HepG2 (cell line): ENCODE results near the gene ZNF79. TPM values are rescaled to one million over a fixed set of nuclear protein-coding genes. Genes with fewer than 3 reads are reported as not detected.

Experiments
- EZH2 ChIP-seq: conservative IDR thresholded peaks from 2 replicates; pipeline ENCODE4 v1.6.1; 2012; ENCODE audit warnings: mild to moderate bottlenecking, low read depth, low read length, moderate library complexity
- FOXM1 ChIP-seq: sonication (generic); formaldehyde crosslinking; IDR thresholded peaks from 2 replicates; pipeline ENCODE4 v1.5.0; 2020; ENCODE audit warnings: missing genetic modification reagents
- HCFC1 ChIP-seq: fragments of 150-350 bp; IDR thresholded peaks from 2 replicates; pipeline ENCODE4 v1.6.1; 2014; ENCODE audit warnings: low read depth, low read length
- KAT2B ChIP-seq: fragments of 150-350 bp; IDR thresholded peaks from 2 replicates; pipeline ENCODE4 v1.6.1; 2014; ENCODE audit warnings: low read depth, low read length, borderline replicate concordance
- MAFK ChIP-seq, 2 experiments: IDR thresholded peaks in 1 of 2; conservative IDR thresholded peaks in 1 of 2; 2 replicates each; pipeline ENCODE4 v1.6.1; 2011; ENCODE audit warnings: improper control_type of control experiment in 2 of 2, low read length in 2 of 2
- NKX3-1 ChIP-seq: sonication (generic); formaldehyde crosslinking; IDR thresholded peaks from 2 replicates; pipeline ENCODE4 v1.5.0; 2020; ENCODE audit warnings: missing genetic modification reagents
- PLRG1 ChIP-seq: fragments of 450-650 bp; conservative IDR thresholded peaks from 2 replicates; pipeline ENCODE4 v1.6.1; 2016
- RCOR2 ChIP-seq: IDR thresholded peaks from 2 replicates; pipeline ENCODE4 v1.6.1; 2016; ENCODE audit warnings: missing biosample characterization, missing genetic modification reagents
- SIX4 ChIP-seq: sonication (generic); formaldehyde crosslinking; IDR thresholded peaks from 2 replicates; pipeline ENCODE4 v1.4.0; 2020; ENCODE audit warnings: missing genetic modification reagents
- SSRP1 ChIP-seq: IDR thresholded peaks from 2 replicates; pipeline ENCODE4 v1.6.1; 2016; ENCODE audit warnings: control low read depth
- TCF12 ChIP-seq, 2 experiments: fragments of 450-650 bp in 1 of 2; sonication (generic) in 1 of 2; formaldehyde crosslinking in 1 of 2; IDR thresholded peaks; 2 replicates each; pipeline versions ENCODE4 v1.6.1 to v1.8.0; 2017 to 2022; ENCODE audit warnings: antibody characterized with exemption in 1 of 2, mild to moderate bottlenecking in 1 of 2, missing genetic modification reagents in 1 of 2, moderate library complexity in 1 of 2
- ZNF180 ChIP-seq: sonication (generic); formaldehyde crosslinking; IDR thresholded peaks from 2 replicates; pipeline ENCODE4 v1.4.0; 2020; ENCODE audit warnings: low read depth, missing genetic modification reagents, borderline replicate concordance
- ZNF225 ChIP-seq: sonication (generic); formaldehyde crosslinking; IDR thresholded peaks from 2 replicates; pipeline ENCODE4 v1.4.0; 2020; ENCODE audit warnings: mild to moderate bottlenecking, missing genetic modification reagents
- ZNF335 ChIP-seq: sonication (generic); formaldehyde crosslinking; IDR thresholded peaks from 2 replicates; pipeline ENCODE4 v1.4.0; 2020; ENCODE audit warnings: missing genetic modification reagents
- ZNF33A ChIP-seq: sonication (generic); formaldehyde crosslinking; IDR thresholded peaks from 2 replicates; pipeline ENCODE4 v1.5.1; 2020; ENCODE audit warnings: missing genetic modification reagents, mild to moderate bottlenecking, moderate library complexity, borderline replicate concordance
- ZNF451 ChIP-seq: sonication (generic); formaldehyde crosslinking; IDR thresholded peaks from 2 replicates; pipeline ENCODE4 v1.5.0; 2020; ENCODE audit warnings: mild to moderate bottlenecking, missing genetic modification reagents
- ZNF543 ChIP-seq: sonication (generic); formaldehyde crosslinking; IDR thresholded peaks from 2 replicates; pipeline ENCODE4 v1.4.0; 2020; ENCODE audit warnings: mild to moderate bottlenecking, missing genetic modification reagents
- ZNF558 ChIP-seq: sonication (generic); formaldehyde crosslinking; IDR thresholded peaks from 2 replicates; pipeline ENCODE4 v1.9.0; 2022; ENCODE audit warnings: mild to moderate bottlenecking, missing genetic modification reagents, borderline replicate concordance
- ZNF670 ChIP-seq: sonication (generic); formaldehyde crosslinking; IDR thresholded peaks from 2 replicates; pipeline ENCODE4 v1.8.0; 2022; ENCODE audit warnings: mild to moderate bottlenecking, missing genetic modification reagents, borderline replicate concordance
- ZNF709 ChIP-seq: sonication (generic); formaldehyde crosslinking; IDR thresholded peaks from 2 replicates; pipeline ENCODE4 v1.5.0; 2020; ENCODE audit warnings: mild to moderate bottlenecking, missing genetic modification reagents
- ZSCAN22 ChIP-seq: sonication (generic); formaldehyde crosslinking; IDR thresholded peaks from 2 replicates; pipeline ENCODE4 v1.4.0; 2020; ENCODE audit warnings: mild to moderate bottlenecking, missing genetic modification reagents
- ZSCAN25 ChIP-seq: sonication (generic); formaldehyde crosslinking; IDR thresholded peaks from 2 replicates; pipeline ENCODE4 v1.8.0; 2022; ENCODE audit warnings: mild to moderate bottlenecking, missing genetic modification reagents
- polyA plus RNA-seq, 8 experiments: library from polyadenylated mRNA; depleted of rRNA in 3 of 8; stranded (reverse) in 7 of 8; unstranded in 1 of 8; fragments of >200 nt; fragmentation: Illumina TruSeq in 4 of 8; extraction: Trizol in 4 of 8; gene quantifications; 2 replicates each; pipeline versions ENCODE4 v1.2.1 to v1.2.3, GENCODE V29; 2011 to 2016; ENCODE audit warnings: low read depth in 4 of 8, missing spikeins in 1 of 8, mixed read lengths in 1 of 8; ENCODE audit not compliant: insufficient read depth in 1 of 8
- total RNA-seq, 5 experiments: library from RNA; depleted of rRNA; stranded (reverse); fragments of >200 nt; fragmentation: Illumina TruSeq; extraction: Trizol; gene quantifications; 2 replicates each; pipeline ENCODE4 v1.2.3, GENCODE V29; 2016; ENCODE audit warnings: low read depth in 1 of 5
- TF ChIP-seq, protein P1 (sequence below): sonication (generic); formaldehyde crosslinking; IDR thresholded peaks from 2 replicates; pipeline ENCODE4; 2020; ENCODE audit warnings: missing genetic modification reagents, mild to moderate bottlenecking, borderline replicate concordance
- TF ChIP-seq, protein P2 (sequence below): IDR thresholded peaks from 2 replicates; pipeline ENCODE4 v1.6.1; 2016; ENCODE audit warnings: low read depth, control low read depth
- TF ChIP-seq, protein P3 (sequence below): sonication (generic); formaldehyde crosslinking; IDR thresholded peaks from 2 replicates; pipeline ENCODE4 v1.4.0; 2020; ENCODE audit warnings: missing genetic modification reagents

The ZNF79 gene
- total and polyA plus RNA-seq, 2 of the 13 experiments (the other 11 are each of a cell fraction or from before 2014, with no cell fraction given), result 3.7 to 8.1 TPM

DNA sequence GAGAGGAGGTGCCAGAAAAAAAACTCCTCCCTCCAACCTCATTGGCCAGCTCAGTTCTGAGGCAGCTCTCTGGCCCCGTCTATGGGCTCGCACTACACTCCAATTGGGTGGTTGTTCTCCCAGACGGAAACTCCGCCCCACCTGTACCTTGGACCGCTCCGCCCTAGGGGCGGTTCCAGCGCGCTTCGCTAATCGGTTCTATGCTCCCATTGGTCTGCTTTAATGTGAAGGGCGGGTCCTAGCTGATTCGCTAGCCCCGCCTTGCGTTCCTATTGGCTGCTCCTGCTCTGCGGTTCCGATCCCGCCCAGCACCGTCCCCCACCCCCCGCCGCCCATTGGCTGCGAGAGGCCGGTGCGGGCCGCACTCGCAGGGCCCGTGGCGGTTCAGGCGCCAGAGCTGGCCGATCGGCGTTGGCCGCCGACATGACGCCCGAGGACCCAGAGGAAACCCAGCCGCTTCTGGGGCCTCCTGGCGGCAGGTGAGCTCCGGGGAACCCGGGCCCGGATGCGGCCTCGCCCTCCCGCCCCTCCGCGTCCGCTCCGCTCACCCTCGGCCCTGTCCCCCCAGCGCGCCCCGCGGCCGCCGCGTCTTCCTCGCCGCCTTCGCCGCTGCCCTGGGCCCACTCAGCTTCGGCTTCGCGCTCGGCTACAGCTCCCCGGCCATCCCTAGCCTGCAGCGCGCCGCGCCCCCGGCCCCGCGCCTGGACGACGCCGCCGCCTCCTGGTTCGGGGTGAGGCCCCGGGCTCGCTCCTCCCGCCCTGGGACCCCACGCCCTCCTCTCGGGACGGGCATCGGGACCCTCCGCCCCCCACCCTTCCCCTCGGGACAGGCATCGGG, 27.2 kb upstream of the ZNF79 start, which contains the start of gene SLC2A8 (continued):
- TF ChIP-seq, protein P1, sequence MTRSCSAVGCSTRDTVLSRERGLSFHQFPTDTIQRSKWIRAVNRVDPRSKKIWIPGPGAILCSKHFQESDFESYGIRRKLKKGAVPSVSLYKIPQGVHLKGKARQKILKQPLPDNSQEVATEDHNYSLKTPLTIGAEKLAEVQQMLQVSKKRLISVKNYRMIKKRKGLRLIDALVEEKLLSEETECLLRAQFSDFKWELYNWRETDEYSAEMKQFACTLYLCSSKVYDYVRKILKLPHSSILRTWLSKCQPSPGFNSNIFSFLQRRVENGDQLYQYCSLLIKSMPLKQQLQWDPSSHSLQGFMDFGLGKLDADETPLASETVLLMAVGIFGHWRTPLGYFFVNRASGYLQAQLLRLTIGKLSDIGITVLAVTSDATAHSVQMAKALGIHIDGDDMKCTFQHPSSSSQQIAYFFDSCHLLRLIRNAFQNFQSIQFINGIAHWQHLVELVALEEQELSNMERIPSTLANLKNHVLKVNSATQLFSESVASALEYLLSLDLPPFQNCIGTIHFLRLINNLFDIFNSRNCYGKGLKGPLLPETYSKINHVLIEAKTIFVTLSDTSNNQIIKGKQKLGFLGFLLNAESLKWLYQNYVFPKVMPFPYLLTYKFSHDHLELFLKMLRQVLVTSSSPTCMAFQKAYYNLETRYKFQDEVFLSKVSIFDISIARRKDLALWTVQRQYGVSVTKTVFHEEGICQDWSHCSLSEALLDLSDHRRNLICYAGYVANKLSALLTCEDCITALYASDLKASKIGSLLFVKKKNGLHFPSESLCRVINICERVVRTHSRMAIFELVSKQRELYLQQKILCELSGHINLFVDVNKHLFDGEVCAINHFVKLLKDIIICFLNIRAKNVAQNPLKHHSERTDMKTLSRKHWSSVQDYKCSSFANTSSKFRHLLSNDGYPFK, result no peak
- TF ChIP-seq, protein P2, sequence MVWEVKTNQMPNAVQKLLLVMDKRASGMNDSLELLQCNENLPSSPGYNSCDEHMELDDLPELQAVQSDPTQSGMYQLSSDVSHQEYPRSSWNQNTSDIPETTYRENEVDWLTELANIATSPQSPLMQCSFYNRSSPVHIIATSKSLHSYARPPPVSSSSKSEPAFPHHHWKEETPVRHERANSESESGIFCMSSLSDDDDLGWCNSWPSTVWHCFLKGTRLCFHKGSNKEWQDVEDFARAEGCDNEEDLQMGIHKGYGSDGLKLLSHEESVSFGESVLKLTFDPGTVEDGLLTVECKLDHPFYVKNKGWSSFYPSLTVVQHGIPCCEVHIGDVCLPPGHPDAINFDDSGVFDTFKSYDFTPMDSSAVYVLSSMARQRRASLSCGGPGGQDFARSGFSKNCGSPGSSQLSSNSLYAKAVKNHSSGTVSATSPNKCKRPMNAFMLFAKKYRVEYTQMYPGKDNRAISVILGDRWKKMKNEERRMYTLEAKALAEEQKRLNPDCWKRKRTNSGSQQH (CRISPR knock-in tag), result peak; percentile 46; the same call in 1 of the 2 replicates
- TF ChIP-seq KAT2B (no peak), ZNF180 (CRISPR knock-in tag) (no peak), ZNF335 (CRISPR knock-in tag) (no peak), TCF12 (IDR thresholded peaks at IDR 0.05) (no peak), TCF12 (CRISPR knock-in tag; IDR thresholded peaks at IDR 0.05) (peak; percentile 45; the same call in 1 of the 2 replicates), ZSCAN22 (CRISPR knock-in tag) (no peak), ZSCAN25 (CRISPR knock-in tag) (peak; percentile 55; the same call in 1 of the 2 replicates), PLRG1 (no peak), ZNF451 (CRISPR knock-in tag) (no peak; the same call in 1 of the 2 replicates), FOXM1 (CRISPR knock-in tag) (no peak), ZNF33A (CRISPR knock-in tag) (no peak), ZNF225 (CRISPR knock-in tag) (no peak), ZNF558 (CRISPR knock-in tag) (peak; percentile 42; the same call in 1 of the 2 replicates), NKX3-1 (CRISPR knock-in tag) (peak; percentile 75), EZH2 (no peak), ZNF709 (no peak), ZNF670 (CRISPR knock-in tag) (no peak), SIX4 (CRISPR knock-in tag) (no peak), ZNF543 (CRISPR knock-in tag) (no peak), MAFK (conservative IDR thresholded peaks at IDR 0.05 in 1 of 2, IDR thresholded peaks at IDR 0.05 in 1 of 2; ENCODE audit: low read length in 2 of 2) (no peak), SSRP1 (CRISPR knock-in tag) (no peak), HCFC1 (no peak), RCOR2 (no peak)
- TF ChIP-seq, protein P3, sequence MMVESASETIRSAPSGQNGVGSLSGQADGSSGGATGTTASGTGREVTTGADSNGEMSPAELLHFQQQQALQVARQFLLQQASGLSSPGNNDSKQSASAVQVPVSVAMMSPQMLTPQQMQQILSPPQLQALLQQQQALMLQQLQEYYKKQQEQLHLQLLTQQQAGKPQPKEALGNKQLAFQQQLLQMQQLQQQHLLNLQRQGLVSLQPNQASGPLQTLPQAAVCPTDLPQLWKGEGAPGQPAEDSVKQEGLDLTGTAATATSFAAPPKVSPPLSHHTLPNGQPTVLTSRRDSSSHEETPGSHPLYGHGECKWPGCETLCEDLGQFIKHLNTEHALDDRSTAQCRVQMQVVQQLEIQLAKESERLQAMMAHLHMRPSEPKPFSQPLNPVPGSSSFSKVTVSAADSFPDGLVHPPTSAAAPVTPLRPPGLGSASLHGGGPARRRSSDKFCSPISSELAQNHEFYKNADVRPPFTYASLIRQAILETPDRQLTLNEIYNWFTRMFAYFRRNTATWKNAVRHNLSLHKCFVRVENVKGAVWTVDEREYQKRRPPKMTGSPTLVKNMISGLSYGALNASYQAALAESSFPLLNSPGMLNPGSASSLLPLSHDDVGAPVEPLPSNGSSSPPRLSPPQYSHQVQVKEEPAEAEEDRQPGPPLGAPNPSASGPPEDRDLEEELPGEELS (CRISPR knock-in tag), result no peak
